ENCODE results near the gene LOXL3. TPM values are rescaled to one million over a fixed set of nuclear protein-coding genes. Genes with fewer than 3 reads are reported as not detected.
A peak's percentile ranks its signal among the peaks of the same experiment; 100 is the strongest.

Gene LOXL3
- total RNA-seq, 1 donor from 2014 or later, result 4.8 TPM

DNA sequence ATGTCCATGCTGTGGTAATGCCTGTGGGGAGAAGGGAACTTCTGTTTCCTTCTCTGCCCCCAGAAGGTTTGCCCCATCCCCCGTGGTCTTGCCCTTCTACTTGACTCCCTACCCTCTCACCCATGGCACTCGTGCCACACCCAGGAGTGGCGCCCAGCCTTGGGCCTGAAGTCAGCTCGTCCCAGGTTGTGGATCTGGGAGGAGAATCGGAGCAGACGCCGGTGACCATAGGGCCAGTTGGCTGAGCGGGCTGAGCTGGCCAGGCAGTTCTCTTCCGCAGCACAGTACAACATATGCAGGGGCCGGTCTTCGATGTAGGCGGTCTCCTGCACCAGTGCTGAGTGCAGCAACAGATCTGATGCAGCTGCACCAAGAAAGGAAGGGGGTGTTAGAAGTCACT lies 19.3 kb downstream of the LOXL3 start:
- ATAC-seq (no peak), DNase-seq (ENCODE audit: missing footprints) (no peak)
- intact Hi-C loops (cut with DNase I), result no loop called here

GRCh38 chr2:74533464-74533863 lies 20.3 kb downstream of the LOXL3 start:
- no peak for ATAC-seq
- DNase-seq (ENCODE audit: missing footprints), result no peak
- intact Hi-C loops (cut with DNase I), result no loop called here

- ATAC-seq (no peak), DNase-seq (ENCODE audit: missing footprints) (no peak)
- intact Hi-C loops (cut with DNase I), result no loop called here
Measured at GRCh38 chr2:74532222-74532621, 21.5 kb downstream of the LOXL3 start.

DNA sequence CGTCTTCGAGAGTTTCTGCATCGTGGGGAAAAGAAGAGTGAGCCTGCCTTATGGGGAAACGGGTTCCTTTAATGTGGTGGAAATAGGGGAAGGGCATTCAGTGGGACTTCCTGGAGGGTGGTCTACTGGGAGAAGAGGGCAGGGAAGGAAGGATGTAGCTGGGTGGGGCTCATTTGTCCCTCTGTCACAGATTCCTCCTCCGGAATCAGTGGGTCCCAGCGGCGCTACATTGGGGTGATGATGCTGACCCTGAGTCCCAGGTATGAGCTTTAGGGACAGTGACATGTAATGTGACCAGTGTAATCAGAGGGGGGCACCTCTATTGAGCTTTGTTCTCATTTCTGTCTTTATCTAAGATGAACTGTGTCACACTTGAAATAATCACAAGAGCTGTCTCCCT lies 22.1 kb downstream of the LOXL3 start:
- DNase-seq (ENCODE audit: missing footprints) (no peak), ATAC-seq (no peak)
- intact Hi-C loops (cut with DNase I), result no loop called here

GRCh38 chr2:74530239-74531187 lies 23.2 kb downstream of the LOXL3 start:
- intact Hi-C loops (cut with DNase I), result no loop called here
- ATAC-seq, result peak; percentile 27
- peak; percentile 75 for DNase-seq (ENCODE audit: missing footprints)

GRCh38 chr2:74529357-74530238 lies 24.1 kb downstream of the LOXL3 start, which contains the start of the genes AUP1 and HTRA2:
Gene AUP1, minus strand, starts transcription at chr2:74529706. Its CDS starts 77 bp downstream, at chr2:74529629.
Gene HTRA2, plus strand, starts transcription at chr2:74529933. Its CDS starts 74 bp downstream, at chr2:74530007.
- peak; percentile 97 for ATAC-seq
- peak; percentile 99 for DNase-seq (ENCODE audit: missing footprints)
- intact Hi-C loops (cut with DNase I), result loop anchor here (2.0 kb wide), 3 partner anchors 19 to 47 kb away; partner anchors contain the start of genes CCDC142, PCGF1 and TTC31

DNA sequence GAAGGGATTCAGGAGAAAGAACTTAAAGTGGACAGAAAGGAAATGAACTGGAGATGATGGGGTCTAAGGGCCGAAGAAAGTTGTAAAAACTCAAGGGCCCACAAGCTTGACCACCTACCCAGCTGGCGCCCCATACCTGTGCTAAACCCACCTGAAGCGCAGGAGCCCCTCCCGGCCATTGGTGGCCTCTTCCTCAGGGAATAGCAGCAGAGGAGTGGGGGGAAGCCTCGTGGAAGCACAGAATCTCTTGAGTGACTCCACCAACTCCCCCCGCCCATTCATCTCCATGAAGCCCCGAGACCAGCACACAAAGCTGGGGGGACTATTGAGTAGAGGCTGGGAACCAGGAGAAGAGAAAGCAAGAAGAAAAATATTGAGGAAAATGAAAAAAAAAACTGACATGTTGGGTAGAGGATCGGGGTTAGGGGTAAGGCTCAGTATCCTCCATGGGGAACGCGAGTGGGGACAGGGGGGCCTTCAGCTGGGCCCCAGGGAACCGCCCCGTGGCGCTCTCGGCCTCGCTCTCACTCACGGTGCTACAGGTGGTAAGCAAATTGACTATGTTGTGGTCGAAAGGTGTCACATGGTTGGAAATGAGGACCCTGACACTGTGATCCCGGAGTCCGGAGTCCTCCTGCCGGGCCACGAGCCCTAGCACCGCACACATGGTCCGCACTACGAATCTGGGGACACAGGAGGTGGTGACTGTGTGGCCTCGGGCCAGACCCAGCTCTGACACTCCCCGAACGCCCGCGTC lies 25.0 kb downstream of the LOXL3 start:
- ATAC-seq (peak; percentile 1), DNase-seq (ENCODE audit: missing footprints) (no peak)
- intact Hi-C loops (cut with DNase I), result loop anchor here (2.0 kb wide), 3 partner anchors 20 to 46 kb away; partner anchors contain the start of genes CCDC142, PCGF1 and TTC31

DNA sequence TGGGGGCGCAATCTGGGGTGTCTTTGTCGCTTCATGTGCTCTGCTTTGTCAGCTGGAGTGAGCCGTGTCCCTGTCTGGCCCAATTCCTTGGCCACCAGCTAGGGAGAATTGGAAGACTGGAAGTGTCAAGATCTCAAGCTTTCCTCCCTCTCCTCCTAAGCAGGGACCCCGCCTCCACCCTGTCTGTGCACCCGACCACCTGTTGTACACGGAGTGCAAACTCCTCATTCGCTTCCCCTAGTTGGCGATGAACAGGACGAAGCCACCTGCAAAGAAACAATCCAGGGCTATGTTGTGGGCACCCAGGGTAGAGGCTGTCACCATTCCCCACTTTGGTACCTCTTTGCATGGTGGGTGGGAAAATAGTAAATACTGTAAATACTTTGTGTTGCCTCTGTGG lies 26.0 kb downstream of the LOXL3 start:
- ATAC-seq (no peak), DNase-seq (ENCODE audit: missing footprints) (no peak)
- intact Hi-C loops (cut with DNase I), result loop anchor here (2.0 kb wide), 3 partner anchors 21 to 45 kb away; partner anchors contain the start of genes CCDC142, PCGF1 and TTC31

DNA sequence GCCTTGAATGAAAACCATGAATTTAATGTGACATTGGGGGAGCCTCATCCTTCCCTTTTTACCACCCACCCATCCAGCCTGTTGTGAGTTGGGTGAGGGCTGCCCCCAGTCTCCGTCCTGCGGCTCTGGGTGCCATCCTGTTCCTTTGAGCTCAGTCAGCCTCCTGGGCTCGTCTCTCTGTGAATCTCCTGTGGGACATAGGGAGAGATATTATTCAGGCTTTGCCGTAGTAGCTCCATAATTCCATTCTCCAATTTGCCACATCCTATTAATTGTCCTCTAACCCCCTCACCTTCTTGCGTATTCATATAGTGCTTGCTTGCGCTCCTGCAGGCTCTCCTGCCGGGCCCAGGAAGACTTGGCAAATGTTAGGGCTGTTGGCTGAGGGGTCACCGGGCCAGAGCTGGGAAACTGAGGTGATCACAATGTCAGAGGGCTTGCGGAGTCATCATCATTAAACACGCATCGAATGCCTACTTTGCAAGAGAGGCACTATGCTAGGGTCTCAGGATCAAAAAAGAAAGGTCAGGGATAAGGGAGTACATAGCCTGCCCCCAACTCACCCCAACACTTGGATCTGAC lies 27.0 kb downstream of the LOXL3 start:
- ATAC-seq (no peak), DNase-seq (ENCODE audit: missing footprints) (no peak)
- intact Hi-C loops (cut with DNase I), result no loop called here

DNA sequence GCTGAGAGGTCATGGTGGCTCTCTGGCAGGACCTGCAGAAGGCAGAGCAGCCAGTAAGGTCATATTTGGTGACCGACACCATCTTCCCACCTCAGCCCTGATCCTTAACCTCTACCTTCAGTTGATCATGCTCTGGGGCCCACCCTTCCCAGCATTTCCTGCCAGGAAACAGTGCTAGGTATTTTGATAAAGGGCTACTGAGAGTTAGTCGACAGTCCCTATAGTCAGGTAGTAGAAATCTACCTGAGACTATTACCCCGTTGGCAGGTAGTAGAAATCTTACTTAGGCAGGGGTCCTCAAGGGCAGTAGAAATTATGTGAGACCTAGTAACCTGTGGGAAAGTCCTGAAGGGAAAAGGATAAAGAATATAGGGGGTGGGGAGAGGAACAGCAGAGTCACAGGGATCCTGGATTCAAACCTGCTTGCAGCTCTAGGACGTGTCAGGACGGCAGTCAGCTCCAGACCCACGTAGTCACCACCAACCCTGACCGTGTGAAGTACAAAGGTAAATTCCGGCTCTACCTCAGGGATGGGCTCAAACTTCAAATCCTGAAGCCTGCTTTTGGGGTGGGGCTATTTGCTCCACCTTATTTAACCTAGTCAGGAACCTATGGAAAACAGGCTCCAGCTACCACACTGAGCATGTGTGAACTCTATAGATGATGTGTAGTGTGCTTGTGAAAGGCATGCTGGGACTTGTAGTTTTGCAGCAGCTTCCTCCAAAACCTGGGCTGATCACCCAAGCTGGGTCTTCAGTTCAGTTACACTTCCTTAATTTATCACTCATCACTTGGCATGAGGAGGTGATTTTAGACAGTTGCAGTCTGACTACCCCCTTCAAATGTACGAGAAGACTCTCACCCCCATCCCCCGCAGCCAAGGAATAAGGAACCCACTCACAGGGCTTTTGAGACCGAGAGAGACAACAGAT lies 27.8 kb downstream of the LOXL3 start, which contains the start of gene DQX1:
TSS of gene DQX1 (minus strand) at position 515 of the 932 bp plus-strand sequence. CDS start at position 13, 502 bp downstream.
- intact Hi-C loops (cut with DNase I), result no loop called here
- ATAC-seq, result no peak
- no peak for DNase-seq (ENCODE audit: missing footprints)

DNA sequence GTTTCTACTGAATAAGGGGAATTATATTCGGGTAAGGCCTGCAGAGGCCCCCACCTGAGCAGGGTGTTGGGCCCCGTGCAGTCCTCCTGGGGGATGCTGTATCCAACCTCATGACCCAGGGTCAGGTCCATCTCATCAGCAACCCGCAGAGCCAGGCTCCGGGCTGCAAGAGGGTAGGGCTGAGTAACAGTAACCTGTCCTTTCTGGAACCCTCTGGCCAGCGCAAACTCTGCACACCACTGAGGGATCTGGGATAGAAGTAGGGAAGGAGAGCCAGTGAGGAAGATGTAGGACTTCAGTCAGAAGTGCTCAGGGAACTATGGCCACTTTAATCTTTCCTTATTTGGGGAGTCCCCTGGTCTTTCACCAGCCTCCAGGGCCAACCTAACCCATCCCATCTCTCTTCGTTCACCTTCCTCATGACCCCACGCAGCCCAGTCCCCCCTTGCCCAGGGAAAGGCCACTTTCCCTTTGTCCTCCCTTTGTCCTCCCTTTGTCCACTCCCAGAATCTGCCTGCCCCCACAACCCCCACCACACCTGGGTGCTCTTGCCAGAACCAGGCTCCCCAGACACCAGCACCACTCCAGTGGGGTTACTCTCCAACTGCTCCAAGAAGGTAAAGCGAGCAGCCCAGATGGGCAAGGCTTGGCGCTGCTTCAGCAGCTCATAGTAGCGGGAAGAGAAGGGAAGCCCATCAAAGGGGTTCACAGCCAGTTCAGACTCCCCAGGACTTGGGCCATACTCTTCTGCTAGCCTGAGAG lies 28.6 kb downstream of the LOXL3 start:
- ATAC-seq (no peak), DNase-seq (ENCODE audit: missing footprints) (no peak)
- intact Hi-C loops (cut with DNase I), result no loop called here

GRCh38 chr2:74524005-74524404 lies 29.7 kb downstream of the LOXL3 start:
- DNase-seq (ENCODE audit: missing footprints), result no peak
- ATAC-seq, result no peak
- intact Hi-C loops (cut with DNase I), result no loop called here

DNA sequence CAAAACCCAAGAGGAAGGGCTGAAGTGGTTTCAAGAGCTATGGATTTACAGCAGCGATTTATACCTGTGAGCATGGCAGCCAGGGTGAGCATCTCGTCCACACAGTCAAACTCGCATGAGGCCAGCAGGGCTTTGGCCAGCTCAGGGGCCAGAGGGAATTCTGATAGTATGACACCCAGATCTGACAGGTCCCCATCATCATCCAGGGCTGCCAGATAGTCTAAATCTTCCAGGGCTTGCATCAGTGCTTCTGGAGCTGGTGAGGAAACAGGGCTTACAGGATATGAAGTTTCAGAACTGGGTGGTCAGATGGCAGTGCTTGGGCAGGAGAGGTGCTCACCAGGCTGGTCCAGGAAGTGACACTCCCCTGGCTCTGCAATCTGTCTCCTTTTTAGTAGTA lies 31.2 kb downstream of the LOXL3 start:
- no peak for DNase-seq (ENCODE audit: missing footprints)
- no peak for ATAC-seq
- intact Hi-C loops (cut with DNase I), result no loop called here

GRCh38 chr2:74516650-74517049 lies 37.1 kb downstream of the LOXL3 start:
- DNase-seq (ENCODE audit: missing footprints) (no peak), ATAC-seq (no peak)
- intact Hi-C loops (cut with DNase I), result no loop called here

DNA sequence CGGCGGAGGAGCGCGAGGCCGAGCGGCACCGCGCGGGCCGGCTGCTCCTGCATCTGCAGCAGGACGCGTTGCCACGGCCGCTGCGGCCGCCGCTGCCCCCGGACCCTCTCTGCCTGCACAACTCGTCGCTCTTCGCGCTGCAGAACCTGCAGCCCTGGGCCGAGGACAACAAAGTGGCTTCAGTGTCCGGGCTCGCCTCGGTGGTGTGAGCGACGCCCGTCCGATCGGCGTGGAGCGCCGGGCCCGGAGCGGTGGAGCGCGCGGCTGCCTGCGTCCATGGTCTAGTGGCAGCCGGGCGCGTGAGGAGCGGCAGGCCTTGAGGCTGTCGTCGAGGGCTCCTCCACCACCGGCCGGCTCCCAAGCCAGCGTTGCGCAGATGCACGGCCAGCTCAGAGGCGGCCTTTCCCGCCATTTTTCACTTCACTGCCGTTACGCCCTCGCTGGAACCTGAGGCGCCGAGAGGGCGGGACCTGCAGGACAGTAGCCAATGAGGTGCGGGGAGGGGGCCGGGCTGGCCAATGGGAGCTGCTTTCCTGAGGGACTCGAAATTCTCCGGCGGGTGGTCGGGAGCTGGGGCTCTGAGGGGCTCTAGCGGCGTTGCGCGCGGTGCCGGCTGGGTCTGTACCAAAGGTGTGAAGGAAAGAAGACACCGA lies 37.6 kb downstream of the LOXL3 start:
- intact Hi-C loops (cut with DNase I), result no loop called here
- DNase-seq (ENCODE audit: missing footprints) (peak; percentile 82), ATAC-seq (peak; percentile 73)
